ENCODE data around the gene KCTD14. TPM values are rescaled to one million over a fixed set of nuclear protein-coding genes. Genes with fewer than 3 reads are reported as not detected.
"Not testable (repeated sequence)": the region's sequence is repeated elsewhere in the genome, so short reads cannot be mapped to it uniquely, and the experiment has no call there.

Gene KCTD14
- total and polyA plus RNA-seq, 9 donors = 0.89 to 2.0 (median 1.7) TPM

GRCh38 chr11:78048561-78048960, 25.5 kb upstream of the KCTD14 start:
- Histone ChIP-seq H3K27ac (ENCODE audit: low read length) (no peak overlapping the region), H3K36me3 (ENCODE audit: control insufficient read depth, insufficient read depth, low read length) (no peaks in the 10 kb centered on the region), H3K4me3 (ENCODE audit: low read length) (no peak overlapping the region), H3K9me3 (replicated peaks; ENCODE audit: control insufficient read depth, low read depth, low read length) (no peaks in the 10 kb centered on the region), H3K27me3 (ENCODE audit: control insufficient read depth, insufficient read depth, low read length) (no peaks in the 10 kb centered on the region), H3K4me1 (ENCODE audit: control insufficient read depth, insufficient read depth, low read length) (peaks cover 16% of the 10 kb centered on the region)
- 77% methylated on average over 2 of the region's 3 CpGs for WGBS (ENCODE audit: insufficient coverage)
- no peak for DNase-seq

GRCh38 chr11:78046486-78046854, 23.4 kb upstream of the KCTD14 start:
- peaks cover 25% of the 10 kb centered on the region for H3K4me1 ChIP-seq (ENCODE audit: control insufficient read depth, insufficient read depth, low read length)
- 6% methylated on average over 3 of the region's 6 CpGs for WGBS (ENCODE audit: insufficient coverage)
- no peak overlapping the region for H3K4me3 ChIP-seq (ENCODE audit: low read length)
- no peaks in the 10 kb centered on the region for H3K9me3 ChIP-seq (replicated peaks; ENCODE audit: control insufficient read depth, low read depth, low read length)
- no peak for DNase-seq
- peak overlapping the region; percentile 24 for H3K27ac ChIP-seq (ENCODE audit: low read length)
- no peaks in the 10 kb centered on the region for H3K27me3 ChIP-seq (ENCODE audit: control insufficient read depth, insufficient read depth, low read length)
- no peaks in the 10 kb centered on the region for H3K36me3 ChIP-seq (ENCODE audit: control insufficient read depth, insufficient read depth, low read length)

GRCh38 chr11:78045851-78046485, 22.9 kb upstream of the KCTD14 start:
- Histone ChIP-seq H3K27me3 (ENCODE audit: control insufficient read depth, insufficient read depth, low read length) (no peaks in the 10 kb centered on the region), H3K9me3 (replicated peaks; ENCODE audit: control insufficient read depth, low read depth, low read length) (no peaks in the 10 kb centered on the region), H3K4me3 (ENCODE audit: low read length) (peak overlapping the region; percentile 63), H3K4me1 (ENCODE audit: control insufficient read depth, insufficient read depth, low read length) (peaks cover 25% of the 10 kb centered on the region), H3K27ac (ENCODE audit: low read length) (peak overlapping the region; percentile 89), H3K36me3 (ENCODE audit: control insufficient read depth, insufficient read depth, low read length) (no peaks in the 10 kb centered on the region)
- peak; percentile 88 for DNase-seq
- WGBS (ENCODE audit: insufficient coverage) = 2% methylated on average over 22 of the region's 28 CpGs

- DNase-seq = no peak
- H3K27me3 ChIP-seq (ENCODE audit: control insufficient read depth, insufficient read depth, low read length) = no peaks in the 10 kb centered on the region
- no peak overlapping the region for H3K4me3 ChIP-seq (ENCODE audit: low read length)
- no peaks in the 10 kb centered on the region for H3K9me3 ChIP-seq (replicated peaks; ENCODE audit: control insufficient read depth, low read depth, low read length)
- no peak overlapping the region for H3K27ac ChIP-seq (ENCODE audit: low read length)
- WGBS (ENCODE audit: insufficient coverage) = 70% methylated on average over 2 of the region's 5 CpGs
- H3K36me3 ChIP-seq (ENCODE audit: control insufficient read depth, insufficient read depth, low read length) = no peaks in the 10 kb centered on the region
- H3K4me1 ChIP-seq (ENCODE audit: control insufficient read depth, insufficient read depth, low read length) = peaks cover 34% of the 10 kb centered on the region
Observed at GRCh38 chr11:78044706-78045105, 21.6 kb upstream of the KCTD14 start.

- no peak overlapping the region for H3K4me3 ChIP-seq (ENCODE audit: low read length)
- 85% methylated on average over 8 of the region's 14 CpGs for WGBS (ENCODE audit: insufficient coverage)
- no peaks in the 10 kb centered on the region for H3K36me3 ChIP-seq (ENCODE audit: control insufficient read depth, insufficient read depth, low read length)
- H3K9me3 ChIP-seq (replicated peaks; ENCODE audit: control insufficient read depth, low read depth, low read length) = no peaks in the 10 kb centered on the region
- H3K4me1 ChIP-seq (ENCODE audit: control insufficient read depth, insufficient read depth, low read length) = peaks cover 51% of the 10 kb centered on the region
- no peak overlapping the region for H3K27ac ChIP-seq (ENCODE audit: low read length)
- no peaks in the 10 kb centered on the region for H3K27me3 ChIP-seq (ENCODE audit: control insufficient read depth, insufficient read depth, low read length)
- peak; percentile 51 for DNase-seq
Observed at GRCh38 chr11:78041843-78042440, 18.9 kb upstream of the KCTD14 start.

- not testable (repeated sequence) for H3K36me3 ChIP-seq (ENCODE audit: control insufficient read depth, insufficient read depth, low read length); H3K9me3 ChIP-seq (replicated peaks; ENCODE audit: control insufficient read depth, low read depth, low read length); H3K27me3 ChIP-seq (ENCODE audit: control insufficient read depth, insufficient read depth, low read length); H3K27ac ChIP-seq (ENCODE audit: low read length); H3K4me3 ChIP-seq (ENCODE audit: low read length); DNase-seq
- H3K4me1 ChIP-seq (ENCODE audit: control insufficient read depth, insufficient read depth, low read length) = peaks cover 49% of the 10 kb centered on the region
- WGBS (ENCODE audit: insufficient coverage) = 86% methylated on average over 7 of the region's 8 CpGs
Observed at GRCh38 chr11:78041380-78041719, 18.3 kb upstream of the KCTD14 start.

- Histone ChIP-seq H3K36me3 (ENCODE audit: control insufficient read depth, insufficient read depth, low read length) (no peaks in the 10 kb centered on the region), H3K27ac (ENCODE audit: low read length) (no peak overlapping the region), H3K9me3 (replicated peaks; ENCODE audit: control insufficient read depth, low read depth, low read length) (no peaks in the 10 kb centered on the region), H3K4me1 (ENCODE audit: control insufficient read depth, insufficient read depth, low read length) (peaks cover 45% of the 10 kb centered on the region), H3K27me3 (ENCODE audit: control insufficient read depth, insufficient read depth, low read length) (no peaks in the 10 kb centered on the region), H3K4me3 (ENCODE audit: low read length) (no peak overlapping the region)
- 98% methylated on average over 8 of the region's 15 CpGs for WGBS (ENCODE audit: insufficient coverage)
- DNase-seq = no peak
Observed at GRCh38 chr11:78040691-78041379, 17.8 kb upstream of the KCTD14 start.

- Histone ChIP-seq H3K9me3 (replicated peaks; ENCODE audit: control insufficient read depth, low read depth, low read length) (no peaks in the 10 kb centered on the region), H3K36me3 (ENCODE audit: control insufficient read depth, insufficient read depth, low read length) (no peaks in the 10 kb centered on the region), H3K4me3 (ENCODE audit: low read length) (no peak overlapping the region), H3K27ac (ENCODE audit: low read length) (peak overlapping the region; percentile 64), H3K4me1 (ENCODE audit: control insufficient read depth, insufficient read depth, low read length) (peaks cover 38% of the 10 kb centered on the region), H3K27me3 (ENCODE audit: control insufficient read depth, insufficient read depth, low read length) (no peaks in the 10 kb centered on the region)
- WGBS (ENCODE audit: insufficient coverage) = 16% methylated on average over 7 of the region's 7 CpGs
- peak; percentile 71 for DNase-seq
Observed at GRCh38 chr11:78039919-78040671, 17.0 kb upstream of the KCTD14 start.

- no peaks in the 10 kb centered on the region for H3K36me3 ChIP-seq (ENCODE audit: control insufficient read depth, insufficient read depth, low read length)
- H3K27me3 ChIP-seq (ENCODE audit: control insufficient read depth, insufficient read depth, low read length) = no peaks in the 10 kb centered on the region
- H3K9me3 ChIP-seq (replicated peaks; ENCODE audit: control insufficient read depth, low read depth, low read length) = no peaks in the 10 kb centered on the region
- peaks cover 35% of the 10 kb centered on the region for H3K4me1 ChIP-seq (ENCODE audit: control insufficient read depth, insufficient read depth, low read length)
- H3K27ac ChIP-seq (ENCODE audit: low read length) = peak overlapping the region; percentile 64
- no peak overlapping the region for H3K4me3 ChIP-seq (ENCODE audit: low read length)
- 100% methylated on average over 1 of the region's 4 CpGs for WGBS (ENCODE audit: insufficient coverage)
- DNase-seq = no peak
Observed at GRCh38 chr11:78039391-78039918, 16.4 kb upstream of the KCTD14 start.

Data from muscle of leg (tissue), 11 donors.